ENCODE results near the gene DMXL2.
"Not testable (repeated sequence)": the region's sequence is repeated elsewhere in the genome, so short reads cannot be mapped to it uniquely, and the experiment has no call there.

Gene DMXL2, protein sequence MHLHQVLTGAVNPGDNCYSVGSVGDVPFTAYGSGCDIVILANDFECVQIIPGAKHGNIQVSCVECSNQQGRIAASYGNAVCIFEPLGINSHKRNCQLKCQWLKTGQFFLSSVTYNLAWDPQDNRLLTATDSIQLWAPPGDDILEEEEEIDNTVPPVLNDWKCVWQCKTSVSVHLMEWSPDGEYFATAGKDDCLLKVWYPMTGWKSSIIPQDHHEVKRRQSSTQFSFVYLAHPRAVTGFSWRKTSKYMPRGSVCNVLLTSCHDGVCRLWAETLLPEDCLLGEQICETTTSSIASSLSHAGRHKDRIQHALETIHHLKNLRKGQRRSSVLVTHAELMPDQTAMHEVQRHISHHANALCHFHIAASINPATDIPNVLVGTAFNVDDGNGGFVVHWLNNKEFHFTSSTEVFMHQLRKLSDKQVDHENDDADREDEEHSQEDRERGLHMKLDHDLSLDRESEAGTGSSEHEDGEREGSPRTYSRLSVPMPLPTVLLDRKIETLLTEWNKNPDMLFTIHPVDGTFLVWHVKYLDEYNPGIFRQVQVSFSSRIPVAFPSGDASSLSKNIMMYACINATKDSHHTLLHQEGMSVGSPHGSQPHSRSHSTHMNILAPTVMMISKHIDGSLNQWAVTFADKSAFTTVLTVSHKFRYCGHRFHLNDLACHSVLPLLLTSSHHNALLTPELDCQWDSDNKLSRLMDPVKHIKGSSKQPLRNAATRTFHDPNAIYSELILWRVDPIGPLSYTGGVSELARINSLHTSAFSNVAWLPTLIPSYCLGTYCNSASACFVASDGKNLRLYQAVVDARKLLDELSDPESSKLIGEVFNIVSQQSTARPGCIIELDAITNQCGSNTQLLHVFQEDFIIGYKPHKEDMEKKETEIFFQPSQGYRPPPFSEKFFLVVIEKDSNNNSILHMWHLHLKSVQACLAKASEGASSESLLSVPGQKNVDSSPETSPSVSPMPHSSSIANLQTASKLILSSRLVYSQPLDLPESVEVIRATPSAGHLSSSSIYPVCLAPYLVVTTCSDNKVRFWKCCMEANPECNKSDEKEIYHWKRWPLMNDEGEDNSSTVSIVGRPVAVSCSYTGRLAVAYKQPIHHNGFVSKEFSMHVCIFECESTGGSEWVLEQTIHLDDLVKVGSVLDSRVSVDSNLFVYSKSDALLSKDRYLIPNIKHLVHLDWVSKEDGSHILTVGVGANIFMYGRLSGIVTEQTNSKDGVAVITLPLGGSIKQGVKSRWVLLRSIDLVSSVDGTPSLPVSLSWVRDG (N-terminal part only)

DNA sequence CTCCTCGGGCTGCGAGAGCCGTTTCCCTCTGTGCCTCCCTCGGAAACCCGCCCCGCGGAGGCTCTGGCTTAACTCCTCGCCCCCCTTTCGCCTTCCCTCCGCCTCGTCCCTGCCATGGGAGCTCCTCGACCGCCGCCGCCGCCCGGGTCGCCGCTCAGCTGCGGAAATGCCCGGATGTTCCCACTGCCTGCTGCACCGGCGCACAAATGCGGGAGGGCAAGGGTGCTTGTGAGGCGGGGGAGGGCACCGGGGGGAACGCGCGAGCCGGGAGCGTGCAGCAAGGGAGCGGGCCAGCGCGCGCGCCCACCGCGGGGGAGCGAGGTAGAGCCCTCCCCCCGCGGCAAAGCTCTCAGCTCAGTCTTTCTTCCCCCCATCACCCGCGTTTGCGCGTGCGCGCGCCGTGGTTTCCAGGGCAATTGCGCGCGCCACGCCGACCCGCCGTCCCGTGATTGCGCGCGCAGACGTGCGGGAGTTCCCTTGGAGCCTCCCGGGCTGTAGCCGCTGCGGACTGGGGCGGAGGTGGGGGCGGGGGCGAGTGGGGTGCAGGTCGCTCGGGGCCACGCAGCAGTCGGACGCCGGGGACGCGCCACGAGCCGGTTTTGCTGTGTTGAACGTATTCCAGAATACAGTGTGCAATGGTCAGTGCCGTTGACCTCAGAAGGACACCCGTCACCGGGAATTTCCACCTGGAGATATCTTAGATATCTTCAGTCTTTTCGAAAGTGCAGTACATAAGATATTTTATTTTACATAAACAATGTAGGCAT, at the start of gene DMXL2:
TSS of gene DMXL2 (minus strand) at position 168 of the 767 bp plus-strand sequence. CDS start 226 bp downstream, outside the sequence.
- peak; percentile 94 for DNase-seq

DNA sequence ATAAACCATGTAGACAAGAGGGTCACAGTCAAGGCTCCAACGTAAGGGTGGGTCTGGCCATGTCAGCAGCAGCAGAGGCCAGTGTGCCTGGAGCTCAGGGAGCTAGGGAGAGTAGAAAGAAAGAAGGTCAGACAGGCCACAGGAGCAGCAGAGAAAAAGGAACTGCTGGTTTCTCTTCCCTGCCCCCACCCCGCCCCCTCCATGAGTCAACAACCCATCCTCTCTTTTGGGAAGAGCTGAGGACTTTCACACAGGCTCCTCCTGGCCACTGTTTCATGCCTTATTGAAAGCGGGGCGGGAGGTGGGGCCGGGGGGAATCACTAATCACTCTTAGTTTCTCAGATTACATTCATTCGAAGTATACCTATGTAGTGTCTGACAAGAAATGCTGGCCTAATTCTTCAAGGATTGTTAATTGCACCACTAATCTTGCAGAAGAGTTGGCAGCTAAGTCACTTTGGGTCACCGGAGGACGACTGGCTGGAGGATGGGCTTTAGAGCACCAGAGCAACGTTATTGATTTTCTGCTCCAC, 49.6 kb upstream of the DMXL2 start:
- no peak for DNase-seq

DNA sequence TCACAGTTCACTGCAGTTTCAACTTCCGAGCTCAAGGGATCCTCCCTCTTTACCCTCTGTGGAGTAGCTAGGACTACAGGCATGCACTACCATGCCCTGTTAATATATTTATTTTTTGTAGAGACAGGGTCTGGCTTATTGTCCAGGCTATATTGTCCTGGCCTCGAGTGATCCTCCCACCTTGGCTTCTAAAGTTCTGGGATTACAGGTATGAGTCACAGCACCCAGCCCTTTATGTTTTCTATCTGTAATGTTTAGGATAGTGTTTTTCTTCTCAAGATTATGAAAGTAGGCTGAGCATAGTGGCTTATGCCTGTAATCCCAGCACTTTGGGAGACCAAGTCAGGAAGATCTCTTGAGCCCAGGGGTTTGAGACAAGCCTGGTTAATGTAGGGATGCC, 46.8 kb upstream of the DMXL2 start:
- no peak for DNase-seq

DNA sequence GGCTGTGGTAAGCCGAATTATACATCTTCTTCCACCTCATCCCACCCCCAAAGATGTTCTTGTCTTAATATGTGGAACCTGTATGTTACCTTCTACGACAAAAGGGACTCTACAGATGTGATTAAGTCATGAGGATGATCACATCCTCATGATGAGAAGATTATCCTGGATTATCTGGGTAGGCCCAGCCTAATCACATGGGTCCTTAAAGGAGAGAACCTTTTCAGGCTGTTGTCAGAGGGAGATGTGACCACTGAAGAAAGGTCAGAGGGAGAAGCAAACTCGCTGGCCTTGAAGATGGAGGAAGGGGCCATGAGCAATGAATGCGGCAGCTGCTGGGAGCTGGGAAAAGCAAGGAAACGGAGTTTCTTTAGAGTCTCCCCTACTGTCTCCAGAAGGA, 45.9 kb upstream of the DMXL2 start:
- no peak for DNase-seq

DNA sequence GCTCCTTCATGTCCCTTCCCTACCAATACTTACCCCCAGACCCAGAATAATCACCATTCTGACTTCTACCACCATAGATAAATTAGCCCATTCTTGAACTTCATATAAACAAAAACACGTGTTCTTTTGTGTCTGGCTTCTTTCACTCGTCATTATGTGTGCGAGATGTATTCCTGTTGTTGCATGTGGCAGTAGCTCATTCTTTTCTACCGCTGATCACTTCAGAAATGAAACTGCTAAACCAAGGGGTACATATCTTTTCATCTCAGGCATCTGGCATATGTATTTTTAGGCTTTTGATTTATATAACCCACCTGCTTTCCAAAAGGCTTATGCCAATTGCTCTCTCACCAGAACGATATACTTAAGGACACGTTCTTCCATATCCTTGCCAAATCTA, 44.9 kb upstream of the DMXL2 start:
- DNase-seq = no peak

DNA sequence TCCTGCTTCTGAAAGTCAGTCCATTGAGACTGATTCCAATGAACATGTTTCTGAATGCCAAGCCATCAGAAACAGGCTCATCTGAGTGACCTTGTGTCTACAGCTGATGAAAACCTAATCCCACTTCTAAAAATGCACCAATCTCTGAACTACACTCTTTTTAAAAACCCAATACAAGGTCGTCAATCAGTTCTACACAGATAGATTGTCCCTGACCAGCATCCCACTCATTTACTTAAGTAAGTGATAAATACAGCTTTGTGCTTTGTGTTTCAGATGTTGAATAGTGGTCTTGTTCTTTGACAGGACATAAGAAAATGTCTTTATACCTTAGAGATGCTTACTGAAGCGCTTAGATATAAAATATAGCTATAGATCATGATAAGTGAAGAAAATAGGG, 38.5 kb upstream of the DMXL2 start:
- DNase-seq = no peak

DNA sequence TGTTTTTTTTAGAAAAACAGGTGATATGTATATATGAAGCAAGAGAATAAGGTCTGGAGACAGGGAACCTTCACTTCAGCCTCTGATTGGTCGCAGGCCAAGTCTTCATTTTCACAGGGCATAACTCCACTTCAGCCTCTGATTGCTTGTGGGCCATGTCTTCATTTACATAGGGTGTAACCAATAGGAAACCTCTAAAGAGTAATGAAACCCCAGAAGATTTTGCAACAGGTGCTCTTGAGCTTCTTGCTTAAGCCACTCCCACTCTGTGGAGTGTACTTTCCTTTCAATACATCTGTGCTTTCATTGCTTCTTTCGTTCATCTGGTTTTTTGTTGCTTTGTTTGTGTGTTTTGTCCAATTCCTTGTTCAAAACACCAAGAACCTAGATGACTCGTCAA, 36.1 kb upstream of the DMXL2 start:
- DNase-seq = no peak

DNA sequence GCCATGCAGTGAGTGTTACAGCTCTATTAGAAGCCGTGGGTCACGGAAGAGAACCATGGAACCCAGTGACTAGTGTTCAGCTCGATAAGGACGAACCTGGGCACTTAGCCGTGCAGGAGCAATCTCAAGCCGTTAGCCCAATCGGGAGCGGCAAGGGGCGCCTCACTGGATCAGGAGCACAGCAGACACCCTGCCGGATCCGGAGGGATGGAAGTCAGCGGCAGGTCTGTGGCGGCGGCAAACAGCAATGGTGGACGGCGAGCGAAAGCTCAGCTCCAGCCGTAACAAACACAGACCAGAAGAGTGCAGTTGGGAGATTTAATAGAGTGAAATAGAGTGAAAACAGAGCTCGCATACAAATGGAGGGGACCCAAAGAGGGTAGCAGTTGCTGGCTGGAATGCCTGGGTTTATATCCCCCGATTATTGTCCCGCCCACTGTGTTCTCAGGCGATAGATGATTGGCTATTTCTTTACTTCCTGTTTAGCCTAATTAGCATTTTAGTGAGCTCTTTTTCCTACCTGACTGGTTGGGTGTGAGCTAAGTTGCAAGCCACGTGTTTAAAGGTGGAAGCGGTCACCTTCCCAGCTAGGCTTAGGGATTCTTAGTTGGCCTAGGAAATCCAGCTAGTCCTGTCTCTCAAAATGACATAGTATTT, 33.0 kb upstream of the DMXL2 start:
- DNase-seq = not testable (repeated sequence)

DNA sequence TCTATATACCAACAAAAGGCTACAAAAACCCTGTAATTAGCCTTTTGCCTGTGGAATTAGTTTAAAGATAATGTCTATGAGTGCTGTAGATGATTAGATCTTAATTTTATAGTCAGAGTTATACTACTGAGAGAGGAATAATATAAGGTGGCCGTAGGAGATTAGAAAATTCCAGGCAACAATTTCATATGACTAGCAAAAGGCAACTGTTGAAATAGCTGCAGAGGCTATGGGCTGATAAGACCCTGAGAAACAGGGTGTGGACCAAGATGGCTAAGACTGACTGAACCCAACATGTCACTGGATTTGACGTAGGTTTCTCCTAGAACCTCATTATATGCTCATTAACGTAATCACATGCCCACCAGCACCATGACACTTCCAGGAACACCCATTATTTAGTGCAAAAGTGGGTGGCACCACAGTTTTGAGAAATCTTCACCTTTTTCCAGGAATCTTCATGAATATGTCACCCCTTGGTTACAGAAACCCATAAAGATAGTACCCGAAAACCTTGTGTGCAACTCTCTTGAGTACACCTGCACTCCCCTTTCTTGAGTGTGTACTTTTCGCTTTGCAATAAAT, 29.6 kb upstream of the DMXL2 start:
- no peak for DNase-seq

DNA sequence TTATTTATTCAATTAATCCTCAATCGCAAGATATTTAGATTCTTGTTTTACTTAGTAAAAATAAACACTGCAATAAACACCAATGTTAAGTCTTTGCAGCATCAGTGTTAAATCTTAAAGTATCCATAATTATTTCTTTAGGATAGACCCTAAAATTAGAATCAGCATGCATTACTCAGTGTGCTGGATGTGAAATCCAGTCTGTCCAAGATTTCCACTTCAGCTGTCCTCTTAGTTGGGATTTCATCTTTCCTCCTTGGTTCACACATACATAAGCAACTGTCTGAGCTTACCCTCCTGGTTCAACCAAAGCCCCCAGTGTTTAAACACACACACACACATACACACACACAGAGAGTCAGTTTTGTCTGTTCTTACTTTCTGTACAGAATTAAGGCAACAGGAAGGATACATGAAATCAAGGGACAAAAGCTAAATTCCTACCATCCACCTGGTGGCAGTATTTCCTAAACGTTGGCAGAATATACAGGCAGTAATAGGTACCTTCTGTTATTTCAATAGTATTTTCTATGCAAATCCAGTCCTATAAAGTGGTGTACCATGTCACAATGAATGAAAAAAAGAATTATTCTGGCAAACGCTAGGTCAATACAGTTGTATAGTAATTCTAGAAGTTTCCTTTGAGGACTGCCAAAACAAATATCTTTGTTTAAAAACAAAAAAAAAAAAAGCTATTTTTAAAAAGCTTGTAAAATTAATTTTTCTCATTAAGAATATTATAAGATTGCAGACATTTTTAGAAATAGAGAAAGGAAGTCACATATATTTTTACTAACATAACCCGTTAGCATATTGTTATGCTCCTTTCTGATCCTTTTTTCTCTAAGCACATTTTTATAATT, 27.3 kb upstream of the DMXL2 start:
- peak; percentile 77 for DNase-seq

DNA sequence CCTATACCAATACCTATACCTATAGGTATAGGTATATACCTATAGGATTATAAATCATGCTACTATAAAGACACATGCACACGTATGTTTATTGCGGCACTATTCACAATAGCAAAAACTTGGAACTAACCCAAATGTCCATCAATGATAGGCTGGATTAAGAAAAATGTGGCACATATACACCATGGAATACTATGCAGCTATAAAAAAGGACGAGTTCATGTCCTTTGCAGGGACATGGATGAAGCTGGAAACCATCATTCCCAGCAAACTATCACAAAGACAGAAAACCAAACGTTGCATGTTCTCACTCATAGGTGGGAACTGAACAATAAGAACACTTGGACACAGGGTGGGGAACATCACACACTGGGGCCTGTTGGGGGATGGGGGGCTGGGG, 26.1 kb upstream of the DMXL2 start:
- DNase-seq = not testable (repeated sequence)

DNA sequence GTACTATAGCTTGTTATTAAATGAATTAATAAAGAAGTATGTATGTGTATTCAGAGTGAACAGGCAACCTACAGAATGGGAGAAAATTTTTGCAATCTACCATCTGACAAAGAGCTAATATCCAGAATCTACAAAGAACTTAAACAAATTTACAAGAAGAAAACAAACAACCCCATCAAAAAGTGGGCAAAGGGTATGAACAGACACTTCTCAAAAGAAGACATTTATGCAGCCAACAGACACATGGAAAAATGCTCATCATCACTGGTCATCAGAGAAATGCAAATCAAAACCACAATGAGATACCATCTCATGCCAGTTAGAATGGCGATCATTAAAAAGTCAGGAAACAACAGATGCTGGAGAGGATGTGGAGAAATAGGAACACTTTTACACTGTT, 25.5 kb upstream of the DMXL2 start:
- not testable (repeated sequence) for DNase-seq

DNA sequence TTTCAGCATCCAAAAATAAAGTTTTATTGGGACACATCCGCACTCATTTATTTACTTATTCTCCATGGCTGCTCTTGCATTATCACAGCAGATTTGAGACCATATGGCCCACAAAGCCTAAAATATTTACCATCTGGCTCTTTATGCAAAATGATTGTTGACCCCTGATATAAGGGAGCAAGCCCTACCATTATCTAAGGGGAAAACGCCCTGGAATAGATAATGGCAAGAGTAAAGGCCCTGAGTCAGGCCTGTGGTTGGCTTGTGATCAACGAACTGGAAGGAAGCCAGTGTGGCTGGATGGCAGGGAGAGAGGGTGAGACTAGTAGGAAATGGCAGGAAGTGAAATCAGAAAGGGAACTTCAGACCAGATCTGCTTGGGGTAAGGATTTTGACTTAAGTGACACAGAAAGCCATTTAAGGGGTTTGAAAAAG, 24.6 kb upstream of the DMXL2 start:
- DNase-seq = peak; percentile 80

DNA sequence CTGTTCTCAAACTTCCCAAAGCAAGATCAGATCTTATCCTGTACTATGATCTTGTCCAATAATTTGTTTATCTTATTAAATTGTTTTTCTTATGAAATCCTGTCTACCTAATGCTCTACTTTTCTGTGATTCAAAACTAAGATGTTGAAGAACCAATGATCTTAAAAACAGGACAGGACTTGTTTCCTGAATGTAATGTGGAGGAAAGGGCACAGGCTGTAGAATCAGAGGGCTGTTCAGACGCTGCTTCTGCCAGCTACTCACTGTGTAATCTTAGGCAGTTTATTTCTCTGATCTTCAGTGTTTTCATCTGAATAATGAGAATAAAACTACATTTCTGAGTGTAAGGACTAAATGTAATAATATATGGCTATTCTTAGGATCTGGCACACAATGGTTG, 20.1 kb upstream of the DMXL2 start:
- no peak for DNase-seq

DNA sequence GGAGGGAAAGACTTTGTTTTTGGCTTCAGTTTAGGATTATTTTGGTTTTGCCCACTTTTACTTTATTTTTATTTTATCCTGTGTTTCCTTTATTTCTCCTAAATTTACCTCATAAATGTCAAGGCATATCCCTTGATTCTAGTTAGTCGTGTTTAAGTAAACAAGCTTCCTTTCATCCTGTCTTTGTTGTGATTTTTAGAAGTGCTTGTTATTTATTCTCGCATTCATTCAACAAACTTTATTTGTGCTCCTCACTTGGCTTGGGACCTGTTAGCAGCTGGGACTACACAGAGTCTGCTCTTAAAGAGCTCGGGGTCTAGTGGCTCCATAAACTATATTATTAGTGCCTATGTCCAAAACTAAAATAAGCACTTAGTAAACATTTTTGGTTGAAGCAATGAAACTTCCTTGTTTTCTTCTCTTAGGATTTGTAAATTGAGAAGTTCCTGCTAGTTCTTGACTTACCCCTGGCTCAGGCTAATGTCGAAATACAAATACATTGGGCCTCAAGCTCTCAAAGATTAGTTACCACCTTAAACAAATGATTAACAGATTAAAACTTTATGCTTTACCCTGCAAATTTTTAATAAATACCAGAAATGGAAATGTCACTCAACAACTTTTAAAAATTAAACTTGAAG, 19.0 kb upstream of the DMXL2 start:
- no peak for DNase-seq

DNA sequence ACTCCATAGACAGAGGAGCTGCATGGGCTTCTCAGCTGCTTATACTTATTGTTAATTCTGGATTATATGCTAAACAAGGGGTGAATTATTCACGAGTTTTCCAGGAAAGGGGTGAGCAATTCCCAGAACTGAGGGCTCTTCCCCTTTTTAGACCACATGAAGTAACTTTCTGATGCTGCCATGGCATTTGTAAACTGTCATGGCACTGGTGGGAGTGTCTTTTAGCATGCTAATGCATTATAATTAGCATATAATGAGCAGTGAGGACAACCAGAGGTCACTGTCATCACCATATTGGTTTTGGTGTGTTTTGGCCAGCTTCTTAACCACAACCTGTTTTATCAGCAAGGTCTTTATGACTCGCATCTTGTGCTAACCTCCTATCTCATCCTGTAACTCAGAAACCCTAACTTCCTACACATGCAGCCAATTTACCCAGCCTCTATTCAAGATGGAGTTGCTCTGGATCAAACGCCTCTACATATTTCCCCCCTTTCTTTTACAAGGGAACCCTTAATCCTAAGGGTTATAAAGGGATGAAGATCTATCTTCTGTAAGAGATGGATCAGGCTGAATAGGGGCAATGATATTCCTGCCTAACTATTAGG, 12.1 kb upstream of the DMXL2 start:
- DNase-seq = no peak

DNA sequence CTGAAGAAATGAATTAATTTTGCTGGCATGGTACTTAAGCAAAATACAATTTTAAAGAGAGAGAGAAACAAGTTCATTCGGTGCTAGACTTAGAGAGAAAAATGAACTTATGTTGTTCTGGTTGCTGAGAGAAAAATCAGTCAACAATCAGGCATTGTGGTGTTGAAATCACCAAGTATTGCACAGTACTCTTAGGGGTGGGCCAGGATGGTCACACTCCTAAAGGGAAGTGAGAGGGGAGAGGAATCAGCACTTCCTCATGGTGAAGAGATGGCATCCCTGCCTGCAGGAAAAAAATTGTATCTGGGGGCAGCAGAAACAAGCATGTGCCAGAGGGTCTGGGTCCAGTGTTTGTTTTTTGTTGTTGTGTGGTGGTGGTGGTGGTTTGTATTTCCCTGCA, 7.0 kb upstream of the DMXL2 start:
- DNase-seq = no peak

DNA sequence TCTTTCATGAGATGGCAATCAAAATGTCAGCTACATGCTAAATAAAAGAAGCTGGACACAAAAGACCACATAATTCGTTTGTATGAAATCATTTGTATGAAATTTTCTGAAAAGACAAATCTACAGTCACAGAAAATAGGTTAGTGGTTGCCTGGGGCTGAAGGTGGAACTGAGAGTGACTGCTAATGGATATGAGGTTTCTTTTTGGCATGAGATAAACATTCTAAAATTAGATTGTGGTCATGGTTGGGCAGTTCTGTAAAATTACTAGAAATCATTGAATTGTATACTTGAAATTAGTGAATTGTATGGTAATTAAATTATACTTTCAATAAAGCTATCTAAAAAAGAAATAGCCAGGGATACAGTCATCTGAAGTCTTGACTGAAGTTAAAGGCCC, 2.7 kb upstream of the DMXL2 start:
- no peak for DNase-seq

DNA sequence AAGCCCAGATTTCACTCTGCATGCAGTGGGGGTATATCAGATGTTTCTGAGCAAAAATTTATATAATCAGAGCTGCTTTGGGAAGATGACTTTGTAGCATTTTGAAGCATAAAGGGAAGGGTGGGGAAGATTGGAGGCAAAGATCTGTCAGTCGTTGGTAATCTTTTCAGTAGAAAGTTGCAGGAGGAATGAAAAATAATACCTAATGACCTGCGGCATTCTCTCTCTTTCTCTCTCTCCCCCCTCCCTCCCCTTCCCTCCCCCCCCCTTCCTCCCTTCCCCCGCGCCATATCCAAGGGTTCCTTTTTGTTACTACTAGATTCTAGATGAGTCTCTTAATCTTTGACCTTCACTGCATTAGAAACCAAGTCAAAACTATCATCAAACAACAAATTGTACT, 1.5 kb upstream of the DMXL2 start:
- no peak for DNase-seq

Data from NCI-H2171 (cell line).